ENCODE measurements around the gene GLIPR1L1. TPM values are rescaled to one million over a fixed set of nuclear protein-coding genes. Genes with fewer than 3 reads are reported as not detected.

The GLIPR1L1 gene
- total and polyA plus RNA-seq, 2 of the 4 experiments (the other 2 are of a cell fraction): not detected

GRCh38 chr12:75308279-75308678 lies 26.2 kb upstream of the GLIPR1L1 start:
- BruUV-seq (replicated peaks): no TSS peak
- Histone ChIP-seq H3K79me1 (ENCODE audit: low read depth in 1 of 2, low read length in 2 of 2) (no peaks in the 10 kb centered on the region), H4K5ac (ENCODE audit: low read depth, low read length) (no peak overlapping the region)

More at GRCh38 chr12:75308279-75308678, 26.2 kb upstream of the GLIPR1L1 start:
- no peak for ATAC-seq (ENCODE audit: low read depth)
- H3K9me1 ChIP-seq (ENCODE audit: insufficient read depth, low read length): no peaks in the 10 kb centered on the region
- H2BK20ac ChIP-seq (ENCODE audit: low read depth, low read length): no peak overlapping the region
- no peak overlapping the region for H2AK9ac ChIP-seq (replicated peaks; ENCODE audit: low read depth, low read length, poor library complexity)
- no CpG with 5 or more reads among the region's 2 CpGs for WGBS, 2 experiments (ENCODE audit: extremely low coverage in 2 of 2, insufficient read length in 1 of 2)
- in situ Hi-C loops (cut with MboI; ENCODE audit: low sequenced_read_pairs): no loop called here
- H2BK5ac ChIP-seq (ENCODE audit: low read depth, low read length, poor library complexity, severe bottlenecking): no peak overlapping the region
- H3K9ac ChIP-seq (ENCODE audit: low read depth, low read length): no peak overlapping the region
- no peak overlapping the region for H3K14ac ChIP-seq (replicated peaks; ENCODE audit: low read depth, low read length)
- H4K91ac ChIP-seq (ENCODE audit: insufficient read depth, low read depth, low read length): no peak overlapping the region
- no peak overlapping the region for H3K18ac ChIP-seq (ENCODE audit: low read depth, low read length)
- no peak overlapping the region for H4K8ac ChIP-seq (ENCODE audit: low read depth in 2 of 2, low read length in 2 of 2)
- dilution Hi-C loops (cut with HindIII; ENCODE audit: low sequenced_read_pairs, unreplicated experiment): no loop called here
- no peaks in the 10 kb centered on the region for H3K4me1 ChIP-seq (ENCODE audit: control insufficient read depth, insufficient read depth, low read length)
- no peak overlapping the region for H2AK5ac ChIP-seq (ENCODE audit: low read depth, low read length)
- no peaks in the 10 kb centered on the region for H4K20me1 ChIP-seq (ENCODE audit: insufficient read depth, low read length)
- intact Hi-C loops (cut with micrococcal nuclease): no loop called here
- H3K36me3 ChIP-seq (ENCODE audit: control insufficient read depth, insufficient read depth, low read length): no peaks in the 10 kb centered on the region
- H3K4me3 ChIP-seq (ENCODE audit: insufficient read depth, low read depth, low read length): no peak overlapping the region
- no peak overlapping the region for H3K23ac ChIP-seq (ENCODE audit: low read depth, low read length)
- CTCF ChIA-PET: no interaction called here
- no peaks in the 10 kb centered on the region for H3K9me3 ChIP-seq (ENCODE audit: control insufficient read depth, insufficient read depth, low read length)
- no peaks in the 10 kb centered on the region for H3K27me3 ChIP-seq (ENCODE audit: control insufficient read depth, insufficient read depth, low read length)
- no peak overlapping the region for H2BK120ac ChIP-seq (ENCODE audit: low read depth, low read length)
- H3K4me2 ChIP-seq (ENCODE audit: low read depth, low read length): no peak overlapping the region
- no peak overlapping the region for H3K56ac ChIP-seq (ENCODE audit: extremely low read depth, insufficient read depth, low read length)
- TF ChIP-seq BHLHE40 (IDR thresholded peaks at IDR 0.05; ENCODE audit: low read depth, low read length) (no peak), CEBPB (IDR thresholded peaks at IDR 0.05; ENCODE audit: low read depth, low read length) (peak; percentile 69)
- DNase-seq: no peak
- no peak overlapping the region for H2BK15ac ChIP-seq (ENCODE audit: low read depth, low read length)
- H3K27ac ChIP-seq (ENCODE audit: insufficient read depth, low read length): no peak overlapping the region
- no peak overlapping the region for H2AFZ ChIP-seq (replicated peaks; ENCODE audit: low read length, poor library complexity)
- POLR2A ChIA-PET (ENCODE audit: unreplicated experiment): no interaction called here
- no peak overlapping the region for H3K4ac ChIP-seq (ENCODE audit: low read depth, low read length)
